ENCODE measurements around the gene CENPA.

DNA sequence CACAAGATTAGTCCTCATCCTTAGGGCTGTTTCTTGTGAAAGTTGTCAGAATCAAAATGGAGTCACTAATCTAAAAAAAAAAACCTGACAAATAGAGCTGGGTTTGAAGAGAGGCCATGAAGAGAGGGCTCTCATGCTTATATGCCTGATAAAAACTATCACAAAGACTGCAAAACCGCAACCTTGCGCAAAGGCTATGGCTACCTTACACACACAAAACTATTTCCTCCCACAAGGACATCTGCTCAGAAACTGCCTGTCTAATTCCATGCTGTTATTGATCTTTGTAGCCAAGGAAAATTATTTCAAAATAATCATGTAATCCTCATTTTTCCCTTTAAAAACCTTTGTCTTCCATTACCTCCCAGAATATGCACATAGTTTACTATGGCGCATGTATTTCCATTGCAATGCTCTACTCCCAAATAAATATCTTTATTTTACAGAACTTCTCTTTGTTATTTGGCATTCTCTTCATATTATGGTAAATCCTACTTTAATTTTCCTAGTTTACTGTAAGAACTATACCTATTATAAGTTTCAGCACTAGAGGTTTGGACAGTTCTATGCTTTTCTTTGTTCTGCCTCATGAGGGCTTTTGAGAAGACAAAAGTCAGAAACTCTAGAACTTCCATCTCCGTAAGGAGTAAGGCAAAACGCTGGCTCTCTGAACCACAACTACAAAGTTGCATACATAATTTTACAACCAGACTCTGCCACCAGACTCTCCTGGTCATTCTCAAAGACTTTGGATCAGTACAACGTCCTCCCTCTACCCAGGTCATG lies 52.5 kb downstream of the CENPA start:
- TF ChIP-seq, protein P1, sequence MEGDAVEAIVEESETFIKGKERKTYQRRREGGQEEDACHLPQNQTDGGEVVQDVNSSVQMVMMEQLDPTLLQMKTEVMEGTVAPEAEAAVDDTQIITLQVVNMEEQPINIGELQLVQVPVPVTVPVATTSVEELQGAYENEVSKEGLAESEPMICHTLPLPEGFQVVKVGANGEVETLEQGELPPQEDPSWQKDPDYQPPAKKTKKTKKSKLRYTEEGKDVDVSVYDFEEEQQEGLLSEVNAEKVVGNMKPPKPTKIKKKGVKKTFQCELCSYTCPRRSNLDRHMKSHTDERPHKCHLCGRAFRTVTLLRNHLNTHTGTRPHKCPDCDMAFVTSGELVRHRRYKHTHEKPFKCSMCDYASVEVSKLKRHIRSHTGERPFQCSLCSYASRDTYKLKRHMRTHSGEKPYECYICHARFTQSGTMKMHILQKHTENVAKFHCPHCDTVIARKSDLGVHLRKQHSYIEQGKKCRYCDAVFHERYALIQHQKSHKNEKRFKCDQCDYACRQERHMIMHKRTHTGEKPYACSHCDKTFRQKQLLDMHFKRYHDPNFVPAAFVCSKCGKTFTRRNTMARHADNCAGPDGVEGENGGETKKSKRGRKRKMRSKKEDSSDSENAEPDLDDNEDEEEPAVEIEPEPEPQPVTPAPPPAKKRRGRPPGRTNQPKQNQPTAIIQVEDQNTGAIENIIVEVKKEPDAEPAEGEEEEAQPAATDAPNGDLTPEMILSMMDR (IDR thresholded peaks at IDR 0.05), result no peak
- no peak for TF ChIP-seq EZH2 (IDR thresholded peaks at IDR 0.05)

All from neural progenitor cell (in vitro differentiated cells).